HG02973 (cell line): ENCODE data around the gene PIK3R3.

ENCODE experiments used
- ATAC-seq: cut with Tn5 transposase; IDR thresholded peaks from one replicate; pipeline ENCODE4 v1.9.1; 2021; ENCODE audit warnings: moderate library complexity; ENCODE audit not compliant: unreplicated experiment

The PIK3R3 gene

DNA sequence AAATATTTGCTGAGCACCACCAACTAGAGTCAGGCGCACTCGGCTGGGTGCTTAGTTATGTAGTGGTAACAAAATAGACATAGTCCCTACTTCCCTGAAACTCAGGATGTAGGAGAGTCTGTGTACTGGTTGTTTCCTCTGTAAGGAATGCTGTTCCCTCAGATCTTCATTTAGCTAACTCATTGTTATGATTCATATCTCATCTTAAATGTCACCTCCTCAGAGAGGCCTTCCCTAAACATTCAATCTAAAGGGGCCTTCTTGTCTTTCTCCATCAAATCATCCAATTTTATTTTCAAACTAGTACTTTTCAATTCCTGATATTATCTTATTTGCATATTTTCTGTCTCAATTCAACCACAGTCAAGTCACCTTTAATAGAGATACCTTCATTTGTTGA is 132.9 kb downstream of the PIK3R3 start:
- no peak for ATAC-seq

DNA sequence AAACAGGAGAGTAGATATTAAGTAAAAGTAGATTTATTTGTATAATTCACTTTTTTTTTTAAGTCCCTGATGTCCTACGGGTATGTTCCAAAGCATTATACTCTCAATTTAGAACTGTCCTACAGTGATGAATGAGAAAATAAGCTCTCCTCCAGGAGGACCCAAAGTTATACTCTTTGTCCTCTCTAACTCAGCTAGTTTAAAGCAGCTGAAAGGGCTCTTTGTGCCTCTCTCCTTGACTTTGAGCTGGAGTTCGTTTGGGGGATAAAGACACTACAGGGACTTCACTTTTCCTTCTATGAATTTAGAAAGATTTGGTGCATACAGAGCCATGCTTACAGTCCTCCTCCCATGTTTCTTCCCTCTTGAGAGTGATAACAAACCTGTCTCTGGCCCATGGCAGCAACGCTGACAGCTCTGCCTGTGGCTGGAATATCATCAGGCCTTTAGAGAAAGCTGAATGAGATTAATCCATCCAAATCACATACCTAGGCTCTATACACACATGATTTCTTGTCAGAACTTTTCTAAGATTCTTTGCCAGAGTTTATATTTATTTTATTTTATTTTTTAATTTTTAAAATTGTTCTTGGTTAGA is 134.3 kb downstream of the PIK3R3 start:
- ATAC-seq, result no peak

DNA sequence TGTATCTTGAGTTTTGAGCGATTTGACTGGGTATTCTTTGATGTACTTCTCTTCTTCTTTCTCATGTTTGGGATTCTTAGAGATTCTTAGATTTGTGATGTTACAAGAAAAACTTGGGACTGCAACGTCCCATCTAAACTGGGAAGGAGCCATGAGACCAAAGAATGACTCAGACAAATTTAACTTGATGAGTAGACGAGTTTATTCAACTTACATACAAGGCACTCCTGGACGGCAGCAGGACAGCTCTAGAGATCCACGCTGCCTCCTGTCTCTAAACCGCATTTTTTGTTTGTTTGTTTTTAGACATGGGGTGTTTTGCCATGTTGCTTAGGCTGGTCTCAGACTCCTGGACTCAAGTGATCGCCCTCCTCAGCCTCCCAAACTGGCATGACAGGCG is 137.1 kb downstream of the PIK3R3 start:
- no peak for ATAC-seq

DNA sequence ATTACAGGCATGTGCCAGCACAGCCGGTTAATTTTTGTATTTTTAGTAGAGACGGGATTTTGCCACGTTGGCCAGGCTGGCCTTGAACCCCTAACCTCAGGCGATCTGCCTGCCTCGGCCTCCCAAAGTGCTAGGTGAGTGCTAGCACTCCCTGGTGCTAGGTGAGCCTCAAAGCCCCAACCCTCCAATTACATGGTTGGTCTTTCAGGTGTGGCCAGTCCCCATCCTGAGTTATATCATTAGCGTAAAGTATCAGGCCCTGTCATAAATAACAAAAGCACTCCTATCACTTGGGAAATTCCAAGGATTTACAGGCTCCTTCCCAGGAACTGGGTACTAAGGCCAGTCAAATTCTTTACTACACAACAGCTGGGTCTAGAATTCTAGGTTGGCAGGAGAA is 138.0 kb downstream of the PIK3R3 start:
- no peak for ATAC-seq
